Astrocyte (in vitro differentiated cells and primary cell): Measurements from ENCODE around the gene EXOSC6. TPM values are rescaled to one million over a fixed set of nuclear protein-coding genes. Genes with fewer than 3 reads are reported as not detected.
"Not testable (repeated sequence)": the region's sequence is repeated elsewhere in the genome, so short reads cannot be mapped to it uniquely, and the experiment has no call there.

Source experiments
- DNase-seq: peaks from one replicate; pipeline ENCODE4 v3.0.0-alpha.2; 2010; ENCODE audit warnings: low read depth
- FAIRE-seq: peaks from 2 replicates; lab custom pipeline; 2011; peaks lifted over from hg19 to GRCh38; lab: Jason Lieb, UNC
- H2AFZ ChIP-seq: 2 replicates; pipeline ENCODE4 v1.6.0; 2012; ENCODE audit warnings: low read depth, low read length, inconsistent platforms
- H3K27ac ChIP-seq: 2 replicates; pipeline ENCODE4 v1.5.1; 2011; ENCODE audit warnings: low read depth, low read length, inconsistent platforms
- H3K27me3 ChIP-seq: 2 replicates; pipeline ENCODE4 v1.6.0; 2011; ENCODE audit warnings: low read length, inconsistent platforms; ENCODE audit not compliant: insufficient read depth
- H3K36me3 ChIP-seq: 2 replicates; pipeline ENCODE4 v1.5.1; 2011; ENCODE audit warnings: low read length, inconsistent platforms; ENCODE audit not compliant: insufficient read depth
- H3K4me1 ChIP-seq: 2 replicates; pipeline ENCODE4 v1.5.1; 2011; ENCODE audit warnings: low read length, inconsistent platforms; ENCODE audit not compliant: insufficient read depth
- H3K4me2 ChIP-seq: 2 replicates; pipeline ENCODE4 v1.6.0; 2012; ENCODE audit warnings: low read length, inconsistent platforms
- H3K4me3 ChIP-seq: 2 replicates; pipeline ENCODE4 v1.5.1; 2011; ENCODE audit warnings: low read depth, mild to moderate bottlenecking, low read length, inconsistent platforms; ENCODE audit not compliant: insufficient read depth
- H3K79me2 ChIP-seq: 2 replicates; pipeline ENCODE4 v1.6.0; 2012; ENCODE audit warnings: mild to moderate bottlenecking, low read length, inconsistent platforms; ENCODE audit not compliant: insufficient read depth
- H3K9ac ChIP-seq: 2 replicates; pipeline ENCODE4 v1.6.0; 2012; ENCODE audit warnings: mild to moderate bottlenecking, low read length, inconsistent platforms
- H3K9me3 ChIP-seq: 2 replicates; pipeline ENCODE4 v1.5.1; 2012; ENCODE audit warnings: low read depth, mild to moderate bottlenecking, low read length, inconsistent platforms; ENCODE audit not compliant: insufficient read depth
- H4K20me1 ChIP-seq: 2 replicates; pipeline ENCODE4 v1.6.0; 2012; ENCODE audit warnings: low read length, inconsistent platforms; ENCODE audit not compliant: insufficient read depth
- H3K27ac Mint-ChIP-seq: one replicate; pipeline ENCODE4 v1.8.0; 2021; ENCODE audit warnings: mild to moderate bottlenecking, mixed read lengths; ENCODE audit not compliant: unreplicated experiment
- H3K27me3 Mint-ChIP-seq: one replicate; pipeline ENCODE4 v1.8.0; 2021; ENCODE audit warnings: low read depth, mixed read lengths; ENCODE audit not compliant: unreplicated experiment
- H3K36me3 Mint-ChIP-seq: one replicate; pipeline ENCODE4 v1.8.0; 2021; ENCODE audit warnings: low read depth, mixed read lengths; ENCODE audit not compliant: unreplicated experiment
- H3K4me1 Mint-ChIP-seq: one replicate; pipeline ENCODE4 v1.8.0; 2021; ENCODE audit warnings: low read depth, mixed read lengths; ENCODE audit not compliant: unreplicated experiment
- H3K4me3 Mint-ChIP-seq: one replicate; pipeline ENCODE4 v1.8.0; 2021; ENCODE audit warnings: mild to moderate bottlenecking, moderate library complexity, mixed read lengths; ENCODE audit not compliant: unreplicated experiment
- H3K9me3 Mint-ChIP-seq: one replicate; pipeline ENCODE4 v1.8.0; 2021; ENCODE audit warnings: mild to moderate bottlenecking, mixed read lengths; ENCODE audit not compliant: unreplicated experiment
- total RNA-seq: library from RNA; stranded (reverse); gene quantifications from 2 replicates; pipeline ENCODE4 v1.2.1, GENCODE V29; 2021

EXOSC6 gene
- total RNA-seq, 1 donor from 2014 or later = 49.5 TPM

GRCh38 chr16:70206382-70206781, 45.4 kb downstream of the EXOSC6 start:
- not testable (repeated sequence) for H3K9me3 ChIP-seq, H3K9me3 Mint-ChIP-seq, H3K27me3 ChIP-seq, H3K27ac Mint-ChIP-seq, H3K36me3 ChIP-seq, H3K4me3 Mint-ChIP-seq, H3K4me3 ChIP-seq, H3K27ac ChIP-seq, H3K9ac ChIP-seq, H3K27me3 Mint-ChIP-seq, H4K20me1 ChIP-seq, H3K4me1 Mint-ChIP-seq, H2AFZ ChIP-seq, H3K4me2 ChIP-seq, DNase-seq, H3K4me1 ChIP-seq, FAIRE-seq, H3K79me2 ChIP-seq
- peaks cover 14% of the 10 kb centered on the region for H3K36me3 Mint-ChIP-seq

DNA sequence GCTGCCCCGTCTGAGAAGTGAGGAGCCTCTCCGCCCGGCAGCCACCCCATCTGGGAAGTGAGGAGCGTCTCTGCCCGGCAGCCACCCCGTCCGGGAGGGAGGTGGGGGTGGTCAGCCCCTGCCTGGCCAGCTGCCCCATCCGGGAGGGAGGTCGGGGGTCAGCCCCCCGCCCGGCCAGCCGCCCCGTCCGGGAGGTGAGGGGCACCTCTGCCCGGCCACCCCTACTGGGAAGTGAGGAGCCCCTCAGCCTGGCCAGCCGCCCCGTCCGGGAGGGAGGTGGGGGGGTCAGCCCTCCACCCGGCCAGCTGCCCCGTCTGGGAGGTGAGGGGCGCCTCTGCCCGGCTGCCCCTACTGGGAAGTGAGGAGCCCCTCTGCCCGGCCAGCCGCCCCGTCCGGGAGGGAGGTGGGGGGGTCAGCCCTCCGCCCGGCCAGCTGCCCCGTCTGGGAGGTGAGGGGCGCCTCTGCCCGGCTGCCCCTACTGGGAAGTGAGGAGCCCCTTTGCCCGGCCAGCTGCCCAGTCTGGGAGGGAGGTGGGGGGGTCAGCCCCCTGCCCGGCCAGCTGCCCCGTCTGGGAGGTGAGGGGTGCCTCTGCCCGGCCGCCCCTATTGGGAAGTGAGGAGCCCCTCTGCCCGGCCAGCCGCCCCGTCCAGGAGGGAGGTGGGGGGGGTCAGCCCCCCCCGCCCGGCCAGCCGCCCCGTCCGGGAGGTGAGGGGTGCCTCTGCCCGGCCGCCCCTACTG, 46.9 kb downstream of the EXOSC6 start:
- not testable (repeated sequence) for H3K4me2 ChIP-seq, H3K27me3 Mint-ChIP-seq, DNase-seq, H4K20me1 ChIP-seq, H3K4me1 ChIP-seq, H3K79me2 ChIP-seq, H3K27ac ChIP-seq, H2AFZ ChIP-seq, H3K4me1 Mint-ChIP-seq, H3K4me3 Mint-ChIP-seq, H3K4me3 ChIP-seq, H3K9ac ChIP-seq, H3K9me3 ChIP-seq, H3K27ac Mint-ChIP-seq, H3K9me3 Mint-ChIP-seq, FAIRE-seq, H3K27me3 ChIP-seq, H3K36me3 ChIP-seq
- peaks cover 13% of the 10 kb centered on the region for H3K36me3 Mint-ChIP-seq

DNA sequence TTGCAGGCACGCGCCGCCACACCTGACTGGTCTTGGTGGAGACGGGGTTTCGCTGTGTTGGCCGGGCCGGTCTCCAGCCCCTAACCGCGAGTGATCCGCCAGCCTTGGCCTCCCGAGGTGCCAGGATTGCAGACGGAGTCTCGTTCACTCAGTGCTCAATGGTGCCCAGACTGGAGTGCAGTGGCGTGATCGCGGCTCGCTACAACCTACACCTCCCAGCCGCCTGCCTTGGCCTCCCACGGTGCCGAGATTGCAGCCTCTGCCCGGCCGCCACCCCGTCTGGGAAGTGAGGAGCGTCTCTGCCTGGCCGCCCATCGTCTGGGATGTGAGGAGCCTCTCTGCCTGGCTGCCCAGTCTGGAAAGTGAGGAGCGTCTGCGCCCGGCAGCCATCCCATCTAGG, 47.7 kb downstream of the EXOSC6 start:
- H2AFZ ChIP-seq, H3K27ac Mint-ChIP-seq, H3K36me3 Mint-ChIP-seq, H3K4me3 ChIP-seq, FAIRE-seq, H3K4me1 ChIP-seq, H3K9me3 Mint-ChIP-seq, DNase-seq, H3K27ac ChIP-seq, H3K27me3 ChIP-seq, H3K4me2 ChIP-seq, H3K9ac ChIP-seq, H3K79me2 ChIP-seq, H3K4me3 Mint-ChIP-seq, H3K4me1 Mint-ChIP-seq, H3K27me3 Mint-ChIP-seq, H3K36me3 ChIP-seq, H4K20me1 ChIP-seq, H3K9me3 ChIP-seq: not testable (repeated sequence)

GRCh38 chr16:70203508-70203907, 48.2 kb downstream of the EXOSC6 start:
- not testable (repeated sequence) for H3K27ac Mint-ChIP-seq, H4K20me1 ChIP-seq, H3K9me3 ChIP-seq, H3K27me3 Mint-ChIP-seq, H3K79me2 ChIP-seq, H2AFZ ChIP-seq, H3K36me3 ChIP-seq, H3K4me1 Mint-ChIP-seq, H3K27me3 ChIP-seq, DNase-seq, FAIRE-seq, H3K27ac ChIP-seq, H3K9ac ChIP-seq, H3K4me3 Mint-ChIP-seq, H3K36me3 Mint-ChIP-seq, H3K4me3 ChIP-seq, H3K4me1 ChIP-seq, H3K4me2 ChIP-seq, H3K9me3 Mint-ChIP-seq

GRCh38 chr16:70200063-70200462, 51.7 kb downstream of the EXOSC6 start:
- not testable (repeated sequence) for H3K4me1 Mint-ChIP-seq, H3K4me3 ChIP-seq, H3K9ac ChIP-seq, DNase-seq, H3K4me2 ChIP-seq, H3K9me3 ChIP-seq, FAIRE-seq, H3K36me3 Mint-ChIP-seq, H3K4me1 ChIP-seq, H3K36me3 ChIP-seq, H3K4me3 Mint-ChIP-seq, H3K27me3 ChIP-seq, H4K20me1 ChIP-seq, H3K79me2 ChIP-seq, H3K9me3 Mint-ChIP-seq, H3K27ac ChIP-seq, H3K27me3 Mint-ChIP-seq, H2AFZ ChIP-seq, H3K27ac Mint-ChIP-seq

GRCh38 chr16:70199170-70199569, 52.6 kb downstream of the EXOSC6 start:
- FAIRE-seq, H3K27ac ChIP-seq, H2AFZ ChIP-seq, H3K36me3 ChIP-seq, H3K4me3 ChIP-seq, H3K27me3 ChIP-seq, H3K9me3 Mint-ChIP-seq, H4K20me1 ChIP-seq, H3K9ac ChIP-seq, H3K4me2 ChIP-seq, H3K36me3 Mint-ChIP-seq, H3K27ac Mint-ChIP-seq, H3K9me3 ChIP-seq, H3K4me3 Mint-ChIP-seq, H3K4me1 Mint-ChIP-seq, H3K79me2 ChIP-seq, H3K4me1 ChIP-seq, DNase-seq, H3K27me3 Mint-ChIP-seq: not testable (repeated sequence)
